GM23248 (cell line): ENCODE data around the gene IL17RC.

ENCODE experiments used
- EZH2 ChIP-seq: fragments of 200-600 bp; sonication (generic); IDR thresholded peaks from 2 replicates; pipeline ENCODE4 v1.6.1; 2018; ENCODE audit warnings: antibody characterized with exemption, mild to moderate bottlenecking; ENCODE audit not compliant: insufficient read depth, poor library complexity, severe bottlenecking
- EZH2phosphoT487 ChIP-seq: fragments of 200-600 bp; sonication (generic); IDR thresholded peaks from 2 replicates; pipeline ENCODE4 v1.6.1; 2018; ENCODE audit warnings: antibody characterized with exemption, moderate library complexity, mild to moderate bottlenecking, low read depth; ENCODE audit not compliant: insufficient read depth

DNA sequence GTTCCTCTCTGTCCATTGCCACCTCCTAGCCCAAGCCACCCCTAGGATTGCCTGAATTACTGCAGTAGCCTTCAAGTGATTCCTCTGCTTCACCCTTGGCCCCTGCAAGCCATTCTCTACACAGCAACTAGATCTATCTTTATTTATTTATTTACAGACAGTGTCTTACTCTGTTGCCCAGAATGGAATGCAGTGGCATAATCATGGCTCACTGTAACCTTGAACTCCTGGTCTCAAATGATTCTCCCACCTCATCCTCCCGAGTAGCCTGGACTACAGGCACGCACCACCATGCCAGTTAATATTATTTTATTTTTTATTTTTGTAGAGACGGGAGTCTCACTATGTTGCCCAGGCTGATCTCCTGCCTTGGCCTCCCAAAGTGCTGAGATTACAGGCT, 28.4 kb upstream of the IL17RC start:
- TF ChIP-seq EZH2 (no peak), EZH2phosphoT487 (no peak)
